Measurements from ENCODE around the gene STARD3NL. TPM values are rescaled to one million over a fixed set of nuclear protein-coding genes. Genes with fewer than 3 reads are reported as not detected.
"Not testable (repeated sequence)": the region's sequence is repeated elsewhere in the genome, so short reads cannot be mapped to it uniquely, and the experiment has no call there.

The STARD3NL gene
- total RNA-seq, 2 experiments from 2014 or later = 28.0 to 28.8 TPM

DNA sequence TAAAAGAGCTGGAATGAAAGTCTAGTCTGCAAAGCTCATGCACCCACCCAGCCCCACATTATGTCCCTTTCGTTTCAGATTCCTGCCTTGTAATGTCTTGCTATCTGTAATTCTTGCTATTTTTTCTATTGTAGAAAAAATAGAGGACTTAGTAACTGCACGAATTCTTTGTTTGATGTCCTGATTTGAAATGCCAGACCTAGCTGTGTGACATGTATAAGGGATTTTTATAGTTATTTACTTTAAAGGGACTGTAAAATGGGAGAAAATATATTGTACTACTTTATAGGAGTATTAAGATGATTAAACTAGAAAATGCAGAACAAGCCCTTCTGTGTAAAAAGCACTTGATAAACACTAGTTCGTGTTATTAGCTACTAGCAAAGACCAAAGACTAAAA, 63.0 kb downstream of the STARD3NL start:
- Mint-ChIP-seq H3K36me3 (ENCODE audit: low read depth) (peaks cover 29% of the 10 kb centered on the region), H3K4me3 (peak overlapping the region; percentile 16), H3K27ac (peak overlapping the region; percentile 40), H3K4me1 (ENCODE audit: low read depth) (peaks cover 36% of the 10 kb centered on the region), H3K9me3 (no peaks in the 10 kb centered on the region), H3K27me3 (no peaks in the 10 kb centered on the region)
- ChIA-PET POLR2A (interaction anchor here (0.9 kb wide), 1 partner anchor 71 kb away, joined by 3 read pairs; no protein-coding TSS in a partner anchor), CTCF (interaction anchor here (0.8 to 1.2 kb wide), 3 partner anchors 19 to 133 kb away, joined by 3 to 4 read pairs (median 4); no protein-coding TSS in a partner anchor)
- ATAC-seq (no peak), DNase-seq (no peak)
- TF ChIP-seq, protein P1, sequence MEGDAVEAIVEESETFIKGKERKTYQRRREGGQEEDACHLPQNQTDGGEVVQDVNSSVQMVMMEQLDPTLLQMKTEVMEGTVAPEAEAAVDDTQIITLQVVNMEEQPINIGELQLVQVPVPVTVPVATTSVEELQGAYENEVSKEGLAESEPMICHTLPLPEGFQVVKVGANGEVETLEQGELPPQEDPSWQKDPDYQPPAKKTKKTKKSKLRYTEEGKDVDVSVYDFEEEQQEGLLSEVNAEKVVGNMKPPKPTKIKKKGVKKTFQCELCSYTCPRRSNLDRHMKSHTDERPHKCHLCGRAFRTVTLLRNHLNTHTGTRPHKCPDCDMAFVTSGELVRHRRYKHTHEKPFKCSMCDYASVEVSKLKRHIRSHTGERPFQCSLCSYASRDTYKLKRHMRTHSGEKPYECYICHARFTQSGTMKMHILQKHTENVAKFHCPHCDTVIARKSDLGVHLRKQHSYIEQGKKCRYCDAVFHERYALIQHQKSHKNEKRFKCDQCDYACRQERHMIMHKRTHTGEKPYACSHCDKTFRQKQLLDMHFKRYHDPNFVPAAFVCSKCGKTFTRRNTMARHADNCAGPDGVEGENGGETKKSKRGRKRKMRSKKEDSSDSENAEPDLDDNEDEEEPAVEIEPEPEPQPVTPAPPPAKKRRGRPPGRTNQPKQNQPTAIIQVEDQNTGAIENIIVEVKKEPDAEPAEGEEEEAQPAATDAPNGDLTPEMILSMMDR (IDR thresholded peaks at IDR 0.05) = no peak
- intact Hi-C loops (cut with micrococcal nuclease) = no loop called here

DNA sequence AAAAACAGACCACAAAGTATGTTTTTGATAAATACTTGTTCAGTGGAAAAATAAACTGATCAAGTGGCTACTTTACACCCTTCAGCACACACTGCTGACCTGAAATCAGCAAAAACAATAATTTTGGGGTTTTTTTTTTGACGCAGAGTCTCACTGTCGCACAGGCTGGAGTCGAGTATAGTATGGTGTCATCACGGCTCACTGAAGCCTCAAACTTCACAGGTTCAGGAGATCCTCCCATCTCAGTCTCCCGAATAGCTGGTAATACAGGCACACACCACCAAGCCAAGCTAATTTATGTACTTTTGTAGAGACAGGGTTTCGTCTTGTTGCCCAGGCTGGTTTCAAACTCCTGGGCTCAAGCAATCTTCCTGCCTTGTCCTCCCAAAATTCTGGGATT, 64.8 kb downstream of the STARD3NL start:
- TF ChIP-seq, protein P1 (IDR thresholded peaks at IDR 0.05) = no peak
- ChIA-PET POLR2A (interaction anchor here (0.6 kb wide), 1 partner anchor 219 kb away, joined by 3 read pairs; no protein-coding TSS in a partner anchor), CTCF (no interaction called here)
- ATAC-seq (peak; percentile 40), DNase-seq (no peak)
- no peaks in the 10 kb centered on the region for H3K27me3 Mint-ChIP-seq
- intact Hi-C loops (cut with micrococcal nuclease) = no loop called here
- H3K36me3 Mint-ChIP-seq (ENCODE audit: low read depth) = peaks cover 28% of the 10 kb centered on the region
- H3K4me3 Mint-ChIP-seq = peak overlapping the region; percentile 36
- no peaks in the 10 kb centered on the region for H3K9me3 Mint-ChIP-seq
- peaks cover 25% of the 10 kb centered on the region for H3K4me1 Mint-ChIP-seq (ENCODE audit: low read depth)
- peak overlapping the region; percentile 77 for H3K27ac Mint-ChIP-seq

DNA sequence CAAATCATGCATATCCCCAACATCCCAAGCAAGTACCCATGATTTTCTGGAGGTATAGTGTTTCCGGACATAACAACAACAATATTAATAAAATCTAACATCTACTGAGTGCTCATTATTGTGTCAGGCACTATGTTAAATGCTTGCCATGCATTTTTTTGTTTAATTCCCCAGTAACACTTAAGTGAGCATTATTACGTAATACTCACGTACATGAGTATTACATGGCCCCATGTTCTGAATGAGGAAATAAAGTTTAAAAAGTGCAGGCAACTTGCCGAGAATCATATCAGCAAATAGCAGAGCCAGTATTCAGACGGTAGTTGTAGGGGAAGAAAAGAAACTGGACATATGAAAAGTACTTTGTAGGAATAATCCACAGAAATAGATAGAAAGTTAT, 65.3 kb downstream of the STARD3NL start:
- H3K4me1 Mint-ChIP-seq (ENCODE audit: low read depth) = peaks cover 28% of the 10 kb centered on the region
- POLR2A ChIA-PET; CTCF ChIA-PET; H3K9me3 Mint-ChIP-seq; ATAC-seq; intact Hi-C loops (cut with micrococcal nuclease); DNase-seq; H3K27me3 Mint-ChIP-seq: not testable (repeated sequence)
- peaks cover 31% of the 10 kb centered on the region for H3K36me3 Mint-ChIP-seq (ENCODE audit: low read depth)
- H3K4me3 Mint-ChIP-seq = peak overlapping the region; percentile 36
- H3K27ac Mint-ChIP-seq = peak overlapping the region; percentile 77

DNA sequence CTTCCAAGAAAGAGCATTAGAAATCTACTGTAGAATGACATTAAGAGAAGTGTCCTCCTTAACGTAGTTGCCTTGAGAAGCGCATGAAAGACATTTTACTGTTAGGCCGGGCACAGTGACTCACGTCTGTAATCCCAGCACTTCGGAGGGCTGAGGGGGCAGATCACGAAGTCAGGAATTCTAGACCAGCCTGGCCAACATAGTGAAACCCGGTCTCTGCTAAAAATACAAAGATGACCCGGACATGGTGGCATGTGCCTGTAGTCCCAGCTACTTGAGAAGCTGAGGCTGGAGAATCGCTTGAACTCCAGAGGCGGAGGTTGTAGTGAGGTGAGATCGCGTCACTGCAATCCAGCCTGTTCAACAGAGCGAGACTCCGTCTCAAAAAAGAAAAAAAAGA, 66.5 kb downstream of the STARD3NL start:
- H3K9me3 Mint-ChIP-seq = no peaks in the 10 kb centered on the region
- peaks cover 32% of the 10 kb centered on the region for H3K36me3 Mint-ChIP-seq (ENCODE audit: low read depth)
- ChIA-PET CTCF (no interaction called here), POLR2A (no interaction called here)
- no peaks in the 10 kb centered on the region for H3K27me3 Mint-ChIP-seq
- ATAC-seq (no peak), DNase-seq (no peak)
- H3K27ac Mint-ChIP-seq = peak overlapping the region; percentile 79
- TF ChIP-seq, protein P1 (IDR thresholded peaks at IDR 0.05) = no peak
- peaks cover 26% of the 10 kb centered on the region for H3K4me1 Mint-ChIP-seq (ENCODE audit: low read depth)
- intact Hi-C loops (cut with micrococcal nuclease) = no loop called here
- peak overlapping the region; percentile 36 for H3K4me3 Mint-ChIP-seq

DNA sequence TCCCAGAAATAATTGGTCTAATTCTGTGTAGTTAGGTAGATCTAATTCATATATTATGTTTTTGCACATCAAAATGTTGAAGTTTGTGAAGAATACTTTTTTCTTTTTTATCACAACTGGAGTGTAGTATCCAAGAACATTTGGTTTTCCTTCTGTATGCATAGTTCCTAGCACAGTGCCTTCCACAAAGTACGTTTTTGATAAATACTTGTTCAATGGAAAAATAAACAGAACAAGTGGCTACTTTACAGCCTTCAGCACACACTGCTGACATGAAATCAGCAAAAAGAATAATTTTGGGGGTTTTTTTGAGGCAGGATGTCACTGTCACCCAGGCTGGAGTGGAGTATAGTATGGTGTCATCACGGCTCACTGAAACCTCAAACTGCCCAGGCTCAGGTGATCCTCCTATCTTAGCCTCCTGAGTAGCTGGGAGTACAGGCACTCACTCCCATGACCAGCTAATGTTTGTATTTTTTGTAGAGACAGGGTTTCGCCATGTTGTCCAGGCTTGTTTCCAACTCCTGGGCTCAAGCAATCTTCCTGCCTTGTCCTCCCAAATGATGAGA, 67.4 kb downstream of the STARD3NL start:
- ChIA-PET POLR2A (no interaction called here), CTCF (interaction anchor here (1.0 kb wide), 1 partner anchor 29 kb away, joined by 3 read pairs; no protein-coding TSS in a partner anchor)
- H3K4me1 Mint-ChIP-seq (ENCODE audit: low read depth) = peaks cover 25% of the 10 kb centered on the region
- no peaks in the 10 kb centered on the region for H3K9me3 Mint-ChIP-seq
- peak overlapping the region; percentile 53 for H3K4me3 Mint-ChIP-seq
- DNase-seq (peak; percentile 40), ATAC-seq (peak; percentile 70)
- H3K27me3 Mint-ChIP-seq = no peaks in the 10 kb centered on the region
- H3K36me3 Mint-ChIP-seq (ENCODE audit: low read depth) = peaks cover 33% of the 10 kb centered on the region
- TF ChIP-seq, protein P1 (IDR thresholded peaks at IDR 0.05) = no peak
- intact Hi-C loops (cut with micrococcal nuclease) = no loop called here
- H3K27ac Mint-ChIP-seq = peak overlapping the region; percentile 79
